Heart left ventricle (tissue), 13 donors: ENCODE results near the gene ITGA11.

Experiments
- POLR2A ChIP-seq, 2 donors: fragments of 450-650 bp; IDR thresholded peaks; one replicate each; pipeline ENCODE4 v1.6.1; 2017; ENCODE audit warnings: antibody characterized with exemption in 2 of 2, mild to moderate bottlenecking in 2 of 2, moderate library complexity in 2 of 2
- TF ChIP-seq, protein P1 (sequence below), 12 donors: fragments of 200-600 bp; sonication (generic) in 4 of 12; IDR thresholded peaks; one replicate each; pipeline versions ENCODE4 v1.5.0 to v1.8.0; 2018 to 2022; ENCODE audit warnings: antibody characterized with exemption in 12 of 12, mild to moderate bottlenecking in 5 of 12
- donor health status: ischemic (EF 13 %, LVEDD 7.1; RV severe dilation, severe dysfunction).
- donor health status: DM: no; HTN: yes; CAD: no.
- donor health status: DM: no; HTN: no; CAD: no.
- donor health status: ischemic (EF 25% LVEDD 6.9; RV normal size, moderate dysfunction).
- donor health status: ischemic (EF 25% LVEDD 5.7; RV mildly dilated, moderate dysfunction).
- donor health status: ischemic (EF 35%, LVEDD 5.7; RV mildly dilated, moderate dysfunction).
- donor health status: nonischemic (EF 11% LVEDD 7.7; RV severe dilation, severe dysfunction).
- donor health status: DM: yes; HTN: yes; CAD: no.
- donor health status: PGD.
- donor health status: ischemic (EF 29% LVEDD 5.4; RV normal size, mild dysfunction).
- donor health status: nonischemic (EF 23%, LVEDD 6.1; RV moderate dilation, normal function).

DNA sequence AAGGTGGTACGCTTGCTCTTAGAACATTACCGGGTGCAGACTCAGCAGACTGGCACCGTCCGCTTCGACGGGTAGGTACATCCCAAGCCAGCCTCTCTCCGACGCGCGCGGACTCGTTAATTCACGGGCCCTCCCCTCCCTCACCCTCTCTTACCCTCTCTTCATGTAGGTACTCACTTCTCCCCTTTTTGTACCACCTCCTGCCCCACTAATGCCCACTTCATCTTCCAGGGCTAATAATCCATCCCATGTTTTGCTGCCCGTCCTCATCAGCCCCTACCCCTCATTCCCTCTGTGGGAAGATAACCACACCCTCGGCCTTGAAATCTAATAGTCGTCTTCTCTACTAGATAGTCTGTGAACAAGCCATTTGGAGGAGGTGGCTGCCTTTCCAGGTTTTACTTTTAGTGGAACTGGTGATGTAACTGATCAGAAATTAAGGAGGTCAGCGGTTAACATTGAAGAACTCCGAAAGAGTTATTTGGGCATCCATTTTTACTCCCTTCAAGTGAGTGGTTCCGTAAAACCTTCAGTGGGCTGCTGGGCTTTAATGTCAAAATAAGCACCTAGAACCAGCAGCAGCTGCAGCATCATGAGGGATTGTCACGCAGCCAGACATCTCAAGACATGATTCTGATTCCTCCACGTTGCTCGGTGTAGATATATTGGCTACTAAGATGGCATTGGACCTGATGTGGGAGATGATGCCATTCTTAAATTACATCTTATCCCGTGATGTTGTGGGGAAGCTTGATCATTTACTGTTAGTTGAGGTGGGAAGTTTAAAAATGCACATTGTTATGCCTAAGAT, 153.2 kb downstream of the ITGA11 start:
- TF ChIP-seq, protein P1, sequence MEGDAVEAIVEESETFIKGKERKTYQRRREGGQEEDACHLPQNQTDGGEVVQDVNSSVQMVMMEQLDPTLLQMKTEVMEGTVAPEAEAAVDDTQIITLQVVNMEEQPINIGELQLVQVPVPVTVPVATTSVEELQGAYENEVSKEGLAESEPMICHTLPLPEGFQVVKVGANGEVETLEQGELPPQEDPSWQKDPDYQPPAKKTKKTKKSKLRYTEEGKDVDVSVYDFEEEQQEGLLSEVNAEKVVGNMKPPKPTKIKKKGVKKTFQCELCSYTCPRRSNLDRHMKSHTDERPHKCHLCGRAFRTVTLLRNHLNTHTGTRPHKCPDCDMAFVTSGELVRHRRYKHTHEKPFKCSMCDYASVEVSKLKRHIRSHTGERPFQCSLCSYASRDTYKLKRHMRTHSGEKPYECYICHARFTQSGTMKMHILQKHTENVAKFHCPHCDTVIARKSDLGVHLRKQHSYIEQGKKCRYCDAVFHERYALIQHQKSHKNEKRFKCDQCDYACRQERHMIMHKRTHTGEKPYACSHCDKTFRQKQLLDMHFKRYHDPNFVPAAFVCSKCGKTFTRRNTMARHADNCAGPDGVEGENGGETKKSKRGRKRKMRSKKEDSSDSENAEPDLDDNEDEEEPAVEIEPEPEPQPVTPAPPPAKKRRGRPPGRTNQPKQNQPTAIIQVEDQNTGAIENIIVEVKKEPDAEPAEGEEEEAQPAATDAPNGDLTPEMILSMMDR (IDR thresholded peaks at IDR 0.05), result no peak
- no peak for TF ChIP-seq POLR2A (IDR thresholded peaks at IDR 0.05)
